ENCODE results near the gene GUCY2D. TPM values are rescaled to one million over a fixed set of nuclear protein-coding genes. Genes with fewer than 3 reads are reported as not detected.

Gene GUCY2D
- polyA plus RNA-seq, 1 donor (not counting 4 experiments of a cell fraction or from before 2014, with no cell fraction given), result 0.25 TPM

GRCh38 chr17:8066841-8067775 is 64.7 kb downstream of the GUCY2D start:
- peaks cover 9% of the 10 kb centered on the region for H3K4me1 ChIP-seq (ENCODE audit: control insufficient read depth, extremely low read depth, insufficient read depth, low read length)
- no peak overlapping the region for H3K9ac ChIP-seq (ENCODE audit: control insufficient read depth, extremely low read depth, insufficient read depth, low read length)
- FAIRE-seq, result no peak
- no peak overlapping the region for H3K4me3 ChIP-seq (ENCODE audit: control insufficient read depth in 2 of 3, extremely low read depth in 1 of 3, insufficient read depth in 2 of 3, low read depth in 1 of 3, low read length in 3 of 3)
- no peaks in the 10 kb centered on the region for H3K79me2 ChIP-seq (ENCODE audit: control insufficient read depth, insufficient read depth, low read length)
- no peaks in the 10 kb centered on the region for H3K36me3 ChIP-seq (ENCODE audit: control insufficient read depth in 2 of 2, extremely low read depth in 1 of 2, insufficient read depth in 2 of 2, low read length in 2 of 2)
- dilution Hi-C loops (cut with MboI; ENCODE audit: extremely low pct_ligation_motif_present, low sequenced_read_pairs), result no loop called here
- no peak overlapping the region for H2AFZ ChIP-seq (ENCODE audit: control insufficient read depth, low read length)
- no peak for TF ChIP-seq CTCF (optimal IDR thresholded peaks at IDR 0.05 in 1 of 3, IDR thresholded peaks at IDR 0.05 in 1 of 3, conservative IDR thresholded peaks at IDR 0.05 in 1 of 3; ENCODE audit: extremely low read depth in 1 of 3, insufficient read depth in 2 of 3, low read length in 3 of 3)
- H3K27me3 ChIP-seq (ENCODE audit: control insufficient read depth, extremely low read depth, insufficient read depth, low read length), result peaks cover 23% of the 10 kb centered on the region
- no peak overlapping the region for H3K27ac ChIP-seq (ENCODE audit: control insufficient read depth, insufficient read depth, low read length)
- no peaks in the 10 kb centered on the region for H3K9me1 ChIP-seq (ENCODE audit: control insufficient read depth, extremely low read depth, insufficient read depth, low read length)
- no peak overlapping the region for H3K4me2 ChIP-seq (ENCODE audit: control insufficient read depth, extremely low read depth, insufficient read depth, low read depth, low read length)
- H4K20me1 ChIP-seq (ENCODE audit: control insufficient read depth, extremely low read depth, insufficient read depth, low read length), result no peaks in the 10 kb centered on the region
- no peak for DNase-seq (ENCODE audit: low read depth, low spot score)
- no peaks in the 10 kb centered on the region for H3K9me3 ChIP-seq (ENCODE audit: control insufficient read depth, low read depth, low read length)

GRCh38 chr17:8067806-8068205 is 65.4 kb downstream of the GUCY2D start:
- Histone ChIP-seq H3K4me1 (ENCODE audit: control insufficient read depth, extremely low read depth, insufficient read depth, low read length) (peaks cover 3% of the 10 kb centered on the region), H4K20me1 (ENCODE audit: control insufficient read depth, extremely low read depth, insufficient read depth, low read length) (no peaks in the 10 kb centered on the region), H3K27ac (ENCODE audit: control insufficient read depth, insufficient read depth, low read length) (no peak overlapping the region), H3K9ac (ENCODE audit: control insufficient read depth, extremely low read depth, insufficient read depth, low read length) (no peak overlapping the region), H3K9me3 (ENCODE audit: control insufficient read depth, low read depth, low read length) (no peaks in the 10 kb centered on the region), H2AFZ (ENCODE audit: control insufficient read depth, low read length) (no peak overlapping the region), H3K27me3 (ENCODE audit: control insufficient read depth, extremely low read depth, insufficient read depth, low read length) (peaks cover 30% of the 10 kb centered on the region), H3K4me2 (ENCODE audit: control insufficient read depth, extremely low read depth, insufficient read depth, low read depth, low read length) (no peak overlapping the region), H3K4me3 (ENCODE audit: control insufficient read depth in 2 of 3, extremely low read depth in 1 of 3, insufficient read depth in 2 of 3, low read depth in 1 of 3, low read length in 3 of 3) (no peak overlapping the region), H3K9me1 (ENCODE audit: control insufficient read depth, extremely low read depth, insufficient read depth, low read length) (no peaks in the 10 kb centered on the region), H3K36me3 (ENCODE audit: control insufficient read depth in 2 of 2, extremely low read depth in 1 of 2, insufficient read depth in 2 of 2, low read length in 2 of 2) (no peaks in the 10 kb centered on the region), H3K79me2 (ENCODE audit: control insufficient read depth, insufficient read depth, low read length) (no peaks in the 10 kb centered on the region)
- FAIRE-seq, result no peak
- no peak for DNase-seq (ENCODE audit: low read depth, low spot score)
- TF ChIP-seq EZH2 (IDR thresholded peaks at IDR 0.05; ENCODE audit: low read length) (no peak), CTCF (optimal IDR thresholded peaks at IDR 0.05 in 1 of 3, IDR thresholded peaks at IDR 0.05 in 1 of 3, conservative IDR thresholded peaks at IDR 0.05 in 1 of 3; ENCODE audit: extremely low read depth in 1 of 3, insufficient read depth in 2 of 3, low read length in 3 of 3) (no peak)
- dilution Hi-C loops (cut with MboI; ENCODE audit: extremely low pct_ligation_motif_present, low sequenced_read_pairs), result no loop called here

Measured in keratinocyte (primary cell).